Activated T-helper 9 cell treated with anti-CD3 and anti-CD28 coated beads, Interleukin-2, amount 50 U/mL, for 16 hours (primary cell): ENCODE measurements around the gene FES.
A peak's percentile ranks its signal among the peaks of the same experiment; 100 is the strongest.

Source experiments
- DNase-seq: peaks from one replicate; pipeline ENCODE4 v3.0.0-alpha.2; 2020; ENCODE audit warnings: low read depth

The FES gene

DNA sequence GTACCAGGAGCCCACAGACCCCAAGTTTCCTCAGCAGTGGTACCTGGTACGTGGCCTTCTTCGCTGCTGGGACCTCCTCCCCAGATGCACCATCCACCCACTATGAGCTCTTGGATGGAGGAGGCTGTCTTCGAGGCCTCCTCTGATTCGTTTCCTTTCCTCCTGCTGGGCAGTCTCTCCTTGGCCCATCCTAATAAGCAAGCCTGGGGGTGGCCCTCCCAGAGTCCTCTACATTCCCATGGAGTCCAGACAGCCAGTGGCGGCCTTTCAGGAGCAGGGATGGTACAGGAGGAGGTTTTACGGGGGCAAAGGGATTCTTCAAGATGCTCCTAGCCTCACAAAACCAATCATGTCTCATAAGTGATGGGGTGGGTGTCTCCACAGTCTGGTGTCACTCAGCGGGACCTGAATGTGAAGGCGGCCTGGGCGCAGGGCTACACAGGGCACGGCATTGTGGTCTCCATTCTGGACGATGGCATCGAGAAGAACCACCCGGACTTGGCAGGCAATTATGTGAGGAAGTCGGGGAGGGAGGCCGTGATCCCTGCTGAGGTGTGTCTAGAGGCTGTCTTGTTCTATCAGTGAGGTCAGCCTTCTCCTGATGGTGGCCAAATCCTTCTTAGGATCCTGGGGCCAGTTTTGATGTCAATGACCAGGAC lies 7.7 kb upstream of the FES start:
- DNase-seq: no peak

DNA sequence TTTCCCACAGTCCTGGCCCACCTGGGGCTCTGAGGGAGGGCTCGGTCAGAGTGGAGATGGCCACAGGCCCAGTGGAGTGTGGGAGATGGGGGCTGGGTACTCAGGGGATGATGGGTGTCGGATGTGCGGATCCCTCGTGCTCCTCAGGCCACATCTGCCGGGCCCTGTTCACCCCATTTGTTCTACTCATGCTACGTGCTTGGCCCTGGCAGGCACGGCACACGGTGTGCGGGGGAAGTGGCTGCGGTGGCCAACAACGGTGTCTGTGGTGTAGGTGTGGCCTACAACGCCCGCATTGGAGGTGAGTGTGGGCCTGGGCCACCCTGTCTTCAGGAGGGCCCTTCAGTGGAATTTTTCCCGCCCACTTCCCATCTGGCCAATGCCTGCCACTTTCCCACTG lies 7.0 kb upstream of the FES start:
- DNase-seq: no peak

DNA sequence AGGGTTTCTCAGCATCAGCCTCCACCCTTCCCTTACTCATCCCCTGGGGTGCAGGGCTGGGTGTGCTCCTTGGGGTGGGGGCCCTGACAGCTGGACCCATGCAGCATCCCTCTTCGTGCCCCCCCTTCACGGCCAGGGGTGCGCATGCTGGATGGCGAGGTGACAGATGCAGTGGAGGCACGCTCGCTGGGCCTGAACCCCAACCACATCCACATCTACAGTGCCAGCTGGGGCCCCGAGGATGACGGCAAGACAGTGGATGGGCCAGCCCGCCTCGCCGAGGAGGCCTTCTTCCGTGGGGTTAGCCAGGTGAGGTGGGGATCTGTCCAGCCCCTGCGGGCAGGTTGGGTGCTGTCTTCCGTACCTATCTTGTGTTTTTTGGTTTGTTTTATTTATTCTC lies 6.3 kb upstream of the FES start:
- no peak for DNase-seq

DNA sequence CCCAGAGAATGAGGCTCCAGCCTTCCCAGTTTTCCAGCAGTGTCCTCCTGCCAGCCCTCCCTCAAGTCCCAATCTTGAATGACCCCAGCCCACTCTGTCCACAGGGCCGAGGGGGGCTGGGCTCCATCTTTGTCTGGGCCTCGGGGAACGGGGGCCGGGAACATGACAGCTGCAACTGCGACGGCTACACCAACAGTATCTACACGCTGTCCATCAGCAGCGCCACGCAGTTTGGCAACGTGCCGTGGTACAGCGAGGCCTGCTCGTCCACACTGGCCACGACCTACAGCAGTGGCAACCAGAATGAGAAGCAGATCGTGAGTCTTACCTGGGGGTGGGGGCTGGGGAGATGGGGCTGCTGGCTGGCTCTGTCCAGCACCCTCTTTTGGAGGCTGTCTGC lies 5.6 kb upstream of the FES start:
- no peak for DNase-seq

DNA sequence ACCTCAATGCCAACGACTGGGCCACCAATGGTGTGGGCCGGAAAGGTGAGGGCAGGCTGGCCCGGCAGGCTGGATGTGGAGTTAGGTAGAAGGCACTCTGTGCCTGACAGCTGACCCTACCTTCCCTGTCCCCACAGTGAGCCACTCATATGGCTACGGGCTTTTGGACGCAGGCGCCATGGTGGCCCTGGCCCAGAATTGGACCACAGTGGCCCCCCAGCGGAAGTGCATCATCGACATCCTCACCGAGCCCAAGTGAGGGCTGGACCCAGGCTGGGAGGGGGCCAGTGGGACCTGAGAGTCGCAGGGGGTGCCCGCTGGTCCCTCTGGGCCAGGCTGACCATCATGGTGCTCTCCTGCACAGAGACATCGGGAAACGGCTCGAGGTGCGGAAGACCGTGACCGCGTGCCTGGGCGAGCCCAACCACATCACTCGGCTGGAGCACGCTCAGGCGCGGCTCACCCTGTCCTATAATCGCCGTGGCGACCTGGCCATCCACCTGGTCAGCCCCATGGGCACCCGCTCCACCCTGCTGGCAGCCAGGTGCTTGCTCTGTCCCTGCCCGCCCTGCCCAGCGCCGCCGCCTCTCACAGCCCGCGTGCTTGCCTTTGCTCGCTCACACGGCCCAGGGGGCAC lies 4.5 kb upstream of the FES start:
- no peak for DNase-seq

DNA sequence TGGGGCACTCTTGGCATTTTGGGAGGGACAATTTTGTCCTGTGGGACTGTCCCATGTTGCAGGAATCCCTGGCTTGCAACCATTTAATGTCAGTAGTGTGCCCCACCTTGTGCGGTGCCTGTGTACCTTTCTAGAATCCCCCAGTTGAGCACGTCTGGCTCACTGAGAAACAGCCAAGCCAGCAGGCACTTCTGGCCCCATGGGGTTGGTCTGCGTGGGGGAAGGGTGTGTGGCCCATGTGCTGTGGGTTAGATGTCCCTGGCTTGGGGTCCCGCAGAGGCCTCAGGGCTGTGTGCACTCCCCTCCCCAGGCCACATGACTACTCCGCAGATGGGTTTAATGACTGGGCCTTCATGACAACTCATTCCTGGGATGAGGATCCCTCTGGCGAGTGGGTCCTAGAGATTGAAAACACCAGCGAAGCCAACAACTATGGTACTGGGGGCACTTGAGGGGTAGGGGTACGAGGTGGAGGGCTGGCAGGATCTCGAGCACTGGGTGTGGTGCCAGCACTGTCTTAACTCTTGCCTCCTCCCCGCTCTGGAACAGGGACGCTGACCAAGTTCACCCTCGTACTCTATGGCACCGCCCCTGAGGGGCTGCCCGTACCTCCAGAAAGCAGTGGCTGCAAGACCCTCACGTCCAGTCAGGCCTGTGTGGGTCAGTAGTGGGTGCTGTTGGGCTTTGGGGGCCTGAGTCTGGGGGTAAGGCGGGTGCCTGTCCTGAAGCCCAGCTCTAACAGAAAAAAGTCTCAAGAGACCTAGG lies 3.7 kb upstream of the FES start:
- no peak for DNase-seq

DNA sequence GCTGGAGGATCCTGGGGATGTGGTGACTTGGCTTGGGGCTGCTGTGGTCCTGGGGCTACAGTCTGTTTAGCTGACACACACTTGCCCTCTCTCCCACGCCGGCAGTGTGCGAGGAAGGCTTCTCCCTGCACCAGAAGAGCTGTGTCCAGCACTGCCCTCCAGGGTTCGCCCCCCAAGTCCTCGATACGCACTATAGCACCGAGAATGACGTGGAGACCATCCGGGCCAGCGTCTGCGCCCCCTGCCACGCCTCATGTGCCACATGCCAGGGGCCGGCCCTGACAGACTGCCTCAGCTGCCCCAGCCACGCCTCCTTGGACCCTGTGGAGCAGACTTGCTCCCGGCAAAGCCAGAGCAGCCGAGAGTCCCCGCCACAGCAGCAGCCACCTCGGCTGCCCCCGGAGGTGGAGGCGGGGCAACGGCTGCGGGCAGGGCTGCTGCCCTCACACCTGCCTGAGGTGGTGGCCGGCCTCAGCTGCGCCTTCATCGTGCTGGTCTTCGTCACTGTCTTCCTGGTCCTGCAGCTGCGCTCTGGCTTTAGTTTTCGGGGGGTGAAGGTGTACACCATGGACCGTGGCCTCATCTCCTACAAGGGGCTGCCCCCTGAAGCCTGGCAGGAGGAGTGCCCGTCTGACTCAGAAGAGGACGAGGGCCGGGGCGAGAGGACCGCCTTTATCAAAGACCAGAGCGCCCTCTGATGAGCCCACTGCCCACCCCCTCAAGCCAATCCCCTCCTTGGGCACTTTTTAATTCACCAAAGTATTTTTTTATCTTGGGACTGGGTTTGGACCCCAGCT lies 2.9 kb upstream of the FES start:
- DNase-seq: no peak

DNA sequence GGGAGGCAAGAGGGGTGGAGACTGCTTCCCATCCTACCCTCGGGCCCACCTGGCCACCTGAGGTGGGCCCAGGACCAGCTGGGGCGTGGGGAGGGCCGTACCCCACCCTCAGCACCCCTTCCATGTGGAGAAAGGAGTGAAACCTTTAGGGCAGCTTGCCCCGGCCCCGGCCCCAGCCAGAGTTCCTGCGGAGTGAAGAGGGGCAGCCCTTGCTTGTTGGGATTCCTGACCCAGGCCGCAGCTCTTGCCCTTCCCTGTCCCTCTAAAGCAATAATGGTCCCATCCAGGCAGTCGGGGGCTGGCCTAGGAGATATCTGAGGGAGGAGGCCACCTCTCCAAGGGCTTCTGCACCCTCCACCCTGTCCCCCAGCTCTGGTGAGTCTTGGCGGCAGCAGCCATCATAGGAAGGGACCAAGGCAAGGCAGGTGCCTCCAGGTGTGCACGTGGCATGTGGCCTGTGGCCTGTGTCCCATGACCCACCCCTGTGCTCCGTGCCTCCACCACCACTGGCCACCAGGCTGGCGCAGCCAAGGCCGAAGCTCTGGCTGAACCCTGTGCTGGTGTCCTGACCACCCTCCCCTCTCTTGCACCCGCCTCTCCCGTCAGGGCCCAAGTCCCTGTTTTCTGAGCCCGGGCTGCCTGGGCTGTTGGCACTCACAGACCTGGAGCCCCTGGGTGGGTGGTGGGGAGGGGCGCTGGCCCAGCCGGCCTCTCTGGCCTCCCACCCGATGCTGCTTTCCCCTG lies 2.2 kb upstream of the FES start:
- DNase-seq: no peak

DNA sequence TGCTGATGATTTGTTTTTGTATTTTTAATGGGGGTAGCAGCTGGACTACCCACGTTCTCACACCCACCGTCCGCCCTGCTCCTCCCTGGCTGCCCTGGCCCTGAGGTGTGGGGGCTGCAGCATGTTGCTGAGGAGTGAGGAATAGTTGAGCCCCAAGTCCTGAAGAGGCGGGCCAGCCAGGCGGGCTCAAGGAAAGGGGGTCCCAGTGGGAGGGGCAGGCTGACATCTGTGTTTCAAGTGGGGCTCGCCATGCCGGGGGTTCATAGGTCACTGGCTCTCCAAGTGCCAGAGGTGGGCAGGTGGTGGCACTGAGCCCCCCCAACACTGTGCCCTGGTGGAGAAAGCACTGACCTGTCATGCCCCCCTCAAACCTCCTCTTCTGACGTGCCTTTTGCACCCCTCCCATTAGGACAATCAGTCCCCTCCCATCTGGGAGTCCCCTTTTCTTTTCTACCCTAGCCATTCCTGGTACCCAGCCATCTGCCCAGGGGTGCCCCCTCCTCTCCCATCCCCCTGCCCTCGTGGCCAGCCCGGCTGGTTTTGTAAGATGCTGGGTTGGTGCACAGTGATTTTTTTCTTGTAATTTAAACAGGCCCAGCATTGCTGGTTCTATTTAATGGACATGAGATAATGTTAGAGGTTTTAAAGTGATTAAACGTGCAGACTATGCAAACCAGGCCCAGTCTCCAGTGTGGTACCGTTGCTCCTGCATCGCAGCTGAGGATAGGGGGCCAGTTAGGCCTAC lies 1.4 kb upstream of the FES start:
- DNase-seq: no peak

DNA sequence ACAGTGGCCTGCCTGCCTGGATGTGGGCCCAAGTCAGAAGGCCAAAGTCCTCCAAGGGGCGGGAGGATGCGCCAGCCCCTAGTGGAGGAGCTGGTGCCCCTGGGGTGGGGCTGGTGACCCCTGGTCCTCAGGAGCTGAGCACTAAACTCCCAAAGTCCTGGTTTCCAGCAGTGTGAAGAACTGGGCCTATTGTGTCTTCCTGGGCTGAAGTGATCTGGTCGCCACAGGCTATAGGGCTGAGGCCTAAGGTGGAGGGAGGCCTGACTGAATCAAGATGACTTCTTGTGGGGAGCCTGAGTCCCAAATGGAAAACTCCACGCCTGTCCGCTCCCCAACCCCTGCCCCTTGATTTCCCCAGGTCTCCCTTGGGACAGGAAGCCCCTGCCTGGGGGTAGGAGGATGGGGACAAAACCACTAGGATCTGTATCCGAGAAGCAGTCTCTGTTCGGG lies 753 bp upstream of the FES start:
- no peak for DNase-seq

DNA sequence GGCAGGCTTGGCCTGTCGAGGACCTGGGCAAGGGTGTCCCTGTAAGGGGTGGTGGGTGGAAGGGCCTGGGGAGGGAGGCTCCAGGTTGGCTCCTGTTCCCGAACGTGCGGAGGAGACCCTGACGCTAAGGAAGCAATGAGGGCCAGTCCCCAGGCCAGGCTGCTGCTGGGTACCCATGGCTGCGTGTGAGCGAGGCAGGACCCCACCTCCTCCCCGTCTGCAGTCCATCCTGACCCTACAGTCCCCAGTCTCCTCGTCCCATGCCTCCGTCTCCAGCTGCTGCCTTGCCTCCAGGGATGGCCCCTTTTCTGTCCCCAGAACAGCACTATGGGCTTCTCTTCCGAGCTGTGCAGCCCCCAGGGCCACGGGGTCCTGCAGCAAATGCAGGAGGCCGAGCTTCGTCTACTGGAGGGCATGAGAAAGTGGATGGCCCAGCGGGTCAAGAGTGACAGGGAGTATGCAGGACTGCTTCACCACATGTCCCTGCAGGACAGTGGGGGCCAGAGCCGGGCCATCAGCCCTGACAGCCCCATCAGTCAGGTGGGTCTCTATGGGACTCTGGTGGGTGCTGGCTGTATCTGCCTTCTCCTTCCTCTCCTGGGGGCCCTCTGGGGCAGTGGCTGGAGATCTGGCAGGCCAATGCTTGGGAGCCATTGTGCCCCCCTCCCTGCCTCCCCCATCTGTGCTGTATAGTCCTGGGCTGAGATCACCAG lies 571 bp downstream of the FES start:
- DNase-seq: no peak

DNA sequence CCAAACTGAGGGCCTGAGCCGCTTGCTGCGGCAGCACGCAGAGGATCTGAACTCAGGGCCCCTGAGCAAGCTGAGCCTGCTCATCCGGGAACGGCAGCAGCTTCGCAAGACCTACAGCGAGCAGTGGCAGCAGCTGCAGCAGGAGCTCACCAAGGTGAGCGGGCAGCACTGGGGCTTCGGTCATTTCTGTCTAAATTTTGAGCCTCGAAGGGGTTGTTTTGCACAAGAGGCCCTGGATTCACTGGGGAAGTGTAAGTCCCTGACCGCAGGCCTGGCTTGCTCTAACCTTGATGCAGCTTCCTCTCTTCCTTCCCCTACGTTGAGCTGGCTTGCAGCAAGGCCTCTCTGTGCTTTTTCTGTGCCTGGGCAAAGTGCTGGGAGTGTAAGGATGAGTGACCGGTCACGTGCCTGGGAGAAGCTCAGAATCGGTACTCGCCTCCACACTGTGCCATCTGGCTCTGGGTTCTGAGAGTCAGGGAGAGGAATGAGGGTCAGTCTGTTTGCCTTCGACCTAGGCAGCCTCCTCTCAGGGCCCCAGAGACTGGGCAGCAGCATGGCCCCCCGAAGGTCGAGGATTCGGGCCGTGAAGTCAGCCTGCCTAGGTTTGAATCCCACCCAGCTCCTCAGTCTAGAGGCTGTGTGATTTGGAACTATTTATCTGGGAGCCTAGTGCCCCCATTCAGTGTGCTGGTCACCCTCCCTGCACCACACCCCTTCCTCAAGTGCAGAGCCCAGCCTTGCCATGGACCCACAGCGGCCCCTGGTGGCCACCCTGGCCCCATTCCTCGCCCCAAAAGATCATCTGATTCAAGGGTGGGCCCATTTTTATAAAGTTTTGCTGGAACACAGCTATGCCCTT lies 1.4 kb downstream of the FES start:
- DNase-seq: peak; percentile 70

DNA sequence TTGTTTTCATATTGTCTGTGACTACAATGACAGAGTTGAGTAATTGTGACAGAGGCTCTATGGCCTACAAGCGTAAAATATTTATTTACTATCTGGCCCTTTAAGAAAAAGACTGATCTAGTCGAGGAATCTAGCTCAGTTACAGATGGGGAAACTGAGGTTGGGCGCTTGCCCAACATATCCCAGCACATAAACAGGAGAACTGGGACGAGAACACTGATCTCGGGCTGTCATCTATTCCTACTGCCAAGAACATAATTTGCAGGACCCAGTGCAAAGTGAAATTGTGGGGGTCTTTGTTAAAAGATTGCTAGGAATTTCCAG lies 1.9 kb downstream of the FES start:
- DNase-seq: no peak

DNA sequence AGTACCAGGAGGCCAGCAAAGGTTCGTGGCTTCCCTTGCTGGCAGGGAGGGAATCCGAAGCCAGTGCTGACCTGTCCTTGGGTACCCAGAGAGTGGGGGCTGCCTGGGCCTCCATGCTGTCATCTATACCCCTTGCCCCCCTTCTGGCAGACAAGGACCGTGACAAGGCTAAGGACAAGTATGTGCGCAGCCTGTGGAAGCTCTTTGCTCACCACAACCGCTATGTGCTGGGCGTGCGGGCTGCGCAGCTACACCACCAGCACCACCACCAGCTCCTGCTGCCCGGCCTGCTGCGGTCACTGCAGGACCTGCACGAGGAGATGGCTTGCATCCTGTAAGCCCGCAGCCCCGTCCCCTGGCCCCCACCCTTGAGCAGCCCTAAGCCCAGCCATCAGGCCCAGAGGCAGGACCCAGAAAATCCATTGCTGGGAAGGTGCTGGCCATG lies 2.8 kb downstream of the FES start:
- DNase-seq: no peak

DNA sequence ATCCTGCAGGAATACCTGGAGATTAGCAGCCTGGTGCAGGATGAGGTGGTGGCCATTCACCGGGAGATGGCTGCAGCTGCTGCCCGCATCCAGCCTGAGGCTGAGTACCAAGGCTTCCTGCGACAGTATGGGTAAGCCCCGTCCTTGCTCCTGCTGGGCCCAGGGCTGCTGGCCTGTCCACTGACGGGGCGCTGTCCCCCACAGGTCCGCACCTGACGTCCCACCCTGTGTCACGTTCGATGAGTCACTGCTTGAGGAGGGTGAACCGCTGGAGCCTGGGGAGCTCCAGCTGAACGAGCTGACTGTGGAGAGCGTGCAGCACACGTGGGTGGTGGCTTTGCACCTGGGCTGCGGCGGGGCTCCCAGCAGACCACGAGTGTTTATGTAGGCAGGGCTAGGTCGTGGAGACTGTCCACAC lies 5.0 kb downstream of the FES start:
- no peak for DNase-seq

DNA sequence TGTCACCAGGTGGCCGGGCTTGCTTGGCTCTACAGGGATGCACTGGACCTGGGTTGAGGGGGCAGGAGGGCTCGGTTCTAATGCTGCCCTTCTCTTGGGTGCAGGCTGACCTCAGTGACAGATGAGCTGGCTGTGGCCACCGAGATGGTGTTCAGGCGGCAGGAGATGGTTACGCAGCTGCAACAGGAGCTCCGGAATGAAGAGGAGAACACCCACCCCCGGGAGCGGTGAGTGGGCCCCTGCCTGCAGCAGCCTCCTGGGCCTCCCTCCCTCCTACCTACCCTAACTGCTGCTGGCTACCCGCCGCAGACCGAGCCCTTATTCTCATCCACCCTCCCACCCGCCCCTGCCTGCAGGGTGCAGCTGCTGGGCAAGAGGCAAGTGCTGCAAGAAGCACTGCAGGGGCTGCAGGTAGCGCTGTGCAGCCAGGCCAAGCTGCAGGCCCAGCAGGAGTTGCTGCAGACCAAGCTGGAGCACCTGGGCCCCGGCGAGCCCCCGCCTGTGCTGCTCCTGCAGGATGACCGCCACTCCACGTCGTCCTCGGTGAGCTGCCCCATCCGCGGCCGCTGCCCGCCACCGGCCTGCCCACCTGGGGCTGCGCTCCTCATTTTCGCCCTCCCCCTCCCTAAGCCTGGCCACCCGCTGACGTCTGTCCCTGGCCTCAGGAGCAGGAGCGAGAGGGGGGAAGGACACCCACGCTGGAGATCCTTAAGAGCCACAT lies 5.6 kb downstream of the FES start:
- DNase-seq: no peak

DNA sequence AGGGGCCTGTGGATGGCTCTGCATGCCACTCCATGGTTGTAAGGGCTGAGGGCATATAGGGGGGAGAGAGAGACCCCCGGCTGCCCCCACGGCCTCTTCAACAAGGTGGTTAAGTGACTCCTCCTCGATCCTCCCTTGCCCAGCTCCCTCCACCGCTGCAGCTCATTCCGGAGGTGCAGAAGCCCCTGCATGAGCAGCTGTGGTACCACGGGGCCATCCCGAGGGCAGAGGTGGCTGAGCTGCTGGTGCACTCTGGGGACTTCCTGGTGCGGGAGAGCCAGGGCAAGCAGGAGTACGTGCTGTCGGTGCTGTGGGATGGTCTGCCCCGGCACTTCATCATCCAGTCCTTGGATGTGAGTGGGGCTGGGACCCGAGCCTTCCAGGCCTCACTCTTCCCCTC lies 6.5 kb downstream of the FES start:
- DNase-seq: no peak

DNA sequence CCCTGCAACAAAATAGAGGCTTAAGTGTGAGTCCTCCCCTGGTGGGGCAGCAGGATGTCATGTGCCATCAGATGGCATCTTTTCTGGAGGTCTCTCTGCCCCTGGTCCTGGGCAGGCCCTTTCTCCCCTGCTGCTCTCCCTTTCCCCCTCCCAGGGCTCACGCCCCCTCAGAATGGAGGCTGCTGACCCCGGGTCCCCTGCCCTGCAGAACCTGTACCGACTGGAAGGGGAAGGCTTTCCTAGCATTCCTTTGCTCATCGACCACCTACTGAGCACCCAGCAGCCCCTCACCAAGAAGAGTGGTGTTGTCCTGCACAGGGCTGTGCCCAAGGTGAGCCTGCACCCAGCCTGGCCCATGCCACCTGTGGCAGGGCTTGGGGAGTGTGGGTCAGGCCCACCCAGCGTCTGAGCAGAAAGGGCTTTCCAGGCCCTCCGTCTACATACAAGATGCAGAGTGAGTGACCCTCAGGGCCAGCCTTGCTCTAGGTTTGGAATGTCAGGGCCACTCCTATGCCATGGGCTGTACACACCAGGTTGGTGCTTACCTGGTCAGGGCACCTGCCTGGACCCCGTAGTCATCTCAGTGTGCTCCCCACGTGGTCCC lies 7.1 kb downstream of the FES start:
- no peak for DNase-seq
